SJCRH30 (cell line): ENCODE results near the gene OR5K4. TPM values are rescaled to one million over a fixed set of nuclear protein-coding genes. Genes with fewer than 3 reads are reported as not detected.
A peak's percentile ranks its signal among the peaks of the same experiment; 100 is the strongest.

Experiments
- DNase-seq, 2 experiments: peaks; one replicate each; pipeline ENCODE4 v3.0.0-alpha.2; 2015 to 2020
- H3K27ac ChIP-seq: fragments of 250-450 bp; sonication (Bioruptor Pico); 2 replicates; pipeline ENCODE4 v1.5.1; 2020; ENCODE audit warnings: mild to moderate bottlenecking, moderate library complexity
- H3K27me3 ChIP-seq: fragments of 250-450 bp; sonication (Bioruptor Pico); 2 replicates; pipeline ENCODE4 v1.5.1; 2020; ENCODE audit warnings: mild to moderate bottlenecking, moderate library complexity
- H3K36me3 ChIP-seq: fragments of 250-450 bp; sonication (Bioruptor Pico); 2 replicates; pipeline ENCODE4 v1.5.1; 2020; ENCODE audit warnings: mild to moderate bottlenecking, moderate library complexity
- H3K4me1 ChIP-seq: fragments of 250-450 bp; sonication (Bioruptor Pico); 2 replicates; pipeline ENCODE4 v1.5.1; 2020; ENCODE audit warnings: mild to moderate bottlenecking, moderate library complexity
- H3K4me3 ChIP-seq: fragments of 250-450 bp; sonication (Bioruptor Pico); 2 replicates; pipeline ENCODE4 v1.5.1; 2020; ENCODE audit warnings: mild to moderate bottlenecking, moderate library complexity
- H3K9me3 ChIP-seq: fragments of 250-450 bp; sonication (Bioruptor Pico); replicated peaks from 2 replicates; pipeline ENCODE4 v1.5.1; 2020; ENCODE audit warnings: mild to moderate bottlenecking, moderate library complexity
- total RNA-seq: library from RNA; depleted of rRNA; stranded (reverse); fragments of >200 nt; shearing (Covaris generic); gene quantifications from 2 replicates; pipeline ENCODE4 v1.2.3, GENCODE V29; 2014; rRNA removed

The OR5K4 gene, protein sequence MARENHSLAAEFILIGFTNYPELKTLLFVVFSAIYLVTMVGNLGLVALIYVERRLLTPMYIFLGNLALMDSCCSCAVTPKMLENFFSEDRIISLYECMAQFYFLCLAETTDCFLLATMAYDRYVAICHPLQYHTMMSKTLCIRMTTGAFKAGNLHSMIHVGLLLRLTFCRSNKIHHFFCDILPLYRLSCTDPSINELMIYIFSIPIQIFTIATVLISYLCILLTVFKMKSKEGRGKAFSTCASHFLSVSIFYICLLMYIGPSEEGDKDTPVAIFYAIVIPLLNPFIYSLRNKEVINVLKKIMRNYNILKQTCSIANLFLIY
- total RNA-seq, result not detected in 2 replicates

GRCh38 chr3:98353554-98353953 is at the start of gene OR5K4:
TSS of gene OR5K4 (plus strand) at chr3:98353854. CDS start at chr3:98353854, 0 bp downstream.
- no peaks in the 10 kb centered on the region for H3K4me1 ChIP-seq
- no peaks in the 10 kb centered on the region for H3K9me3 ChIP-seq
- no peak within 1 kb of the TSS for H3K27ac ChIP-seq
- no peaks in the 10 kb centered on the region for H3K36me3 ChIP-seq
- no peak within 1 kb of the TSS for H3K4me3 ChIP-seq
- DNase-seq, result no peak
- no peaks in the 10 kb centered on the region for H3K27me3 ChIP-seq

GRCh38 chr3:98322101-98322500 is 31.6 kb upstream of the OR5K4 start:
- Histone ChIP-seq H3K9me3 (no peaks in the 10 kb centered on the region), H3K4me3 (no peak overlapping the region), H3K27me3 (no peaks in the 10 kb centered on the region), H3K27ac (no peak overlapping the region), H3K36me3 (no peaks in the 10 kb centered on the region), H3K4me1 (no peaks in the 10 kb centered on the region)
- DNase-seq, result no peak

GRCh38 chr3:98322686-98323085 is 31.0 kb upstream of the OR5K4 start:
- no peak for DNase-seq
- Histone ChIP-seq H3K4me1 (no peaks in the 10 kb centered on the region), H3K9me3 (no peaks in the 10 kb centered on the region), H3K4me3 (no peak overlapping the region), H3K27ac (no peak overlapping the region), H3K27me3 (no peaks in the 10 kb centered on the region), H3K36me3 (no peaks in the 10 kb centered on the region)

- Histone ChIP-seq H3K27me3 (no peaks in the 10 kb centered on the region), H3K36me3 (no peaks in the 10 kb centered on the region), H3K4me1 (no peaks in the 10 kb centered on the region), H3K4me3 (no peak overlapping the region), H3K9me3 (no peaks in the 10 kb centered on the region), H3K27ac (no peak overlapping the region)
- DNase-seq, result no peak
Observed at GRCh38 chr3:98323425-98323824, 30.2 kb upstream of the OR5K4 start.

GRCh38 chr3:98325055-98325454 is 28.6 kb upstream of the OR5K4 start:
- Histone ChIP-seq H3K36me3 (no peaks in the 10 kb centered on the region), H3K4me1 (no peaks in the 10 kb centered on the region), H3K4me3 (no peak overlapping the region), H3K27ac (no peak overlapping the region), H3K9me3 (no peaks in the 10 kb centered on the region), H3K27me3 (no peaks in the 10 kb centered on the region)
- DNase-seq, result no peak

DNA sequence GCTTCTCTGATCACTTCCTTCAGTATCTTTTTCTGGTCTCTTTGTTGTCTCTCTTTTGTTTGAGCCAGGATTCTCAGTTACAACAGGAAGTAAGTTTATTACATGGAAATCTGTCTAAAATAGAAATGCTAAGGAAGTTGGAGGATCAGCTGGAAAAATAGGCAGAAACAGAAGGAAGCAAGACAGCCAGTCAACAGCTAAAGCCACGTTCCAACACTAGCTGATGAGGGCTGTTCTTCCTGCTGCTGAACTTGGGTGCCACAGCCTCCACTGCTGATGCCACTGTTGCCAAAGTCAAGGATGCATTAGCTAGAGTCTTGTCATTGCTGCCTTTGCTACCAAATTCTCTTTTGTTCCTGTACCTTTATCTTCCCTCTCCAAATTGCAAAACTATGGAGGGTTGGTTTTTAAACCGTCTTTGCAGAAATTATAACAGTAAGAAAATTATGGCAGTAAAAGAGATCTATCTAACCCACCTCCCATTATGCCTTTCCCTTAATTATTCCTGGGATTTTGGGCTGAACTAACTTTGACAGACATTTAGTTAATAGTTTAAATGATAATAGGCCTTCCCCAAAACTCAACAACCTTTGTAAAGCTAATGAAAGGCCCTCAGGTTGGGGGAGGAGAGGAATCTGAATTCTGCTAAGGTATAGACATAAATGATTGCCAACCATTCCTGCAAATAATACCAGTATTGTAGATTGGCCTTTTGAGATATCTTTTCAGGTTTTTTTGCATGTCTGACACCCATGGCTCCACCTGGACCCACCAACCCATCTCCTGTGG is 27.4 kb upstream of the OR5K4 start:
- no peak overlapping the region for H3K27ac ChIP-seq
- no peak overlapping the region for H3K4me3 ChIP-seq
- no peaks in the 10 kb centered on the region for H3K27me3 ChIP-seq
- H3K4me1 ChIP-seq, result no peaks in the 10 kb centered on the region
- H3K9me3 ChIP-seq, result no peaks in the 10 kb centered on the region
- no peak for DNase-seq
- H3K36me3 ChIP-seq, result no peaks in the 10 kb centered on the region

DNA sequence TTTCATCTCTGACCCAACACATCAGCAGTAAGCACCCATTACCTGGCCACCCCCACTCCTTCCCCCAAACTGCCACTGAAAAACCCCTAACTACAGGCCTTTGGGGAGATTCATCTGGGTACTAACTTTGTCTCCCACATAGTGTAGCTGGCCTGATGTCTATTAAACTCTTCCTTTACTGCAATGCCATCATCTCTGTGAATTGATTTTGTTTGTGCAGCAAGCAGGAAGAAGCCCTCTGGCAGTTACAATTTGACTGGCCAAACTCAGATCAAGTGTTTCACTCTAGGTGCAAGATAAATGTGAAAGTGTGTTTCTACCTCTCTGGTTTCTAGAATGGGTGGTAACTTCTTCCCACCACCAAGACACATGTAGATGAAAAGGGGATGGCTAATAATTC is 26.7 kb upstream of the OR5K4 start:
- Histone ChIP-seq H3K27ac (no peak overlapping the region), H3K9me3 (no peaks in the 10 kb centered on the region), H3K36me3 (no peaks in the 10 kb centered on the region), H3K4me3 (no peak overlapping the region), H3K27me3 (no peaks in the 10 kb centered on the region), H3K4me1 (no peaks in the 10 kb centered on the region)
- no peak for DNase-seq

DNA sequence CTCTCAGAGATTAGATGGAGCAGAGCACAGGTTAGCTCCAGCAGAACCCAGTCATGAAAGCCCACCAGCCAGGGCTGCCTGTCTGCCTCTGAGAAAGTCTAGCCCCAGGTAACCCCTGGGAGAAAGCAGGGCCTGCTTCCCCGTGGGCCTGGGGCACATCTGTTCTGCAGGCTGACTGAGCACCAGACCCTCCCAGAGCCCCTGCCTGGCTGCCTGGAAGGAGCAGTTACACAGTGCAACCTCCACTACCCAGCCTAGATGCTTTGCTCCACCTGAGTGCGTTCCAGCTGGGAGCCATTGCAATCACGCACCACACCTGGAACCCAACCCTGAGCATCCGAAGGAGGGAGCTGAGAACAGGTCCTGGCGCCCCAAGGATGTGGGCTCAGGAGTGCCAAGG is 24.7 kb upstream of the OR5K4 start:
- Histone ChIP-seq H3K4me3 (no peak overlapping the region), H3K4me1 (no peaks in the 10 kb centered on the region), H3K36me3 (no peaks in the 10 kb centered on the region), H3K27me3 (no peaks in the 10 kb centered on the region), H3K27ac (no peak overlapping the region), H3K9me3 (no peaks in the 10 kb centered on the region)
- DNase-seq, result no peak

- Histone ChIP-seq H3K27me3 (no peaks in the 10 kb centered on the region), H3K4me3 (no peak overlapping the region), H3K27ac (no peak overlapping the region), H3K4me1 (no peaks in the 10 kb centered on the region), H3K9me3 (no peaks in the 10 kb centered on the region), H3K36me3 (no peaks in the 10 kb centered on the region)
- peak; percentile 31 to 72 for DNase-seq
Observed at GRCh38 chr3:98329392-98330124, 24.1 kb upstream of the OR5K4 start.

- Histone ChIP-seq H3K27ac (no peak overlapping the region), H3K4me1 (no peaks in the 10 kb centered on the region), H3K4me3 (no peak overlapping the region), H3K36me3 (no peaks in the 10 kb centered on the region), H3K27me3 (no peaks in the 10 kb centered on the region), H3K9me3 (no peaks in the 10 kb centered on the region)
- no peak for DNase-seq
Observed at GRCh38 chr3:98331329-98331728, 22.3 kb upstream of the OR5K4 start.

DNA sequence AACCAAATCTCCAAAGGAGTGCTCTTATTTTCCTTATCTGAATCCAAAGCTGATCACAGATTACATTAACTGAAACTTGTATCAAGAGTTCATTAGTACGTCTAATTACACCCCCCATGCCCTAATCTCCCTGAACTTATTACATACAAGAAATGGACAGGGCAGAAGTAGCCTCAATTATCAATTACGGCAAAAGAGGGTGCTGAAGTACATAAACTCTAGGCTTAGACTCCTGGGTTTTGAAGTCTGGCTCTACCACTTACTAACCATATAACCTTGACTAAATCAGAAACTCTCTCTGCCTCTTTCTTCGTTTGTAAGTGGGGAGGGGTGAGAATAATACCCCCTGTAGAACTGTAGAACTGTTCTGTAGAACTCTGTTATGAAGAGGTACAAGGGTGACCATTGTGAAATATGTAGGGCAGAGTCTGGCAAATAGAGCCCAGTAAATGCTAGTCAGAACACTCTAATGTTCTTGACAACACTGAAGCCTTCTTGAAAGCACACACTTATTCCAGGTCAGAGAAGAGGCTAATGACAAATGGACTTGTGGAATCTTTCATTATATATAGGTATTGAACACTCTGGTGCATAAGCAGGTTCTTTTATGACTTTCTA is 19.6 kb upstream of the OR5K4 start:
- H3K9me3 ChIP-seq, result no peaks in the 10 kb centered on the region
- no peaks in the 10 kb centered on the region for H3K36me3 ChIP-seq
- H3K27me3 ChIP-seq, result peaks cover 3% of the 10 kb centered on the region; the same call in 1 of the 2 replicates
- no peaks in the 10 kb centered on the region for H3K4me1 ChIP-seq
- no peak for DNase-seq
- no peak overlapping the region for H3K27ac ChIP-seq
- no peak overlapping the region for H3K4me3 ChIP-seq

DNA sequence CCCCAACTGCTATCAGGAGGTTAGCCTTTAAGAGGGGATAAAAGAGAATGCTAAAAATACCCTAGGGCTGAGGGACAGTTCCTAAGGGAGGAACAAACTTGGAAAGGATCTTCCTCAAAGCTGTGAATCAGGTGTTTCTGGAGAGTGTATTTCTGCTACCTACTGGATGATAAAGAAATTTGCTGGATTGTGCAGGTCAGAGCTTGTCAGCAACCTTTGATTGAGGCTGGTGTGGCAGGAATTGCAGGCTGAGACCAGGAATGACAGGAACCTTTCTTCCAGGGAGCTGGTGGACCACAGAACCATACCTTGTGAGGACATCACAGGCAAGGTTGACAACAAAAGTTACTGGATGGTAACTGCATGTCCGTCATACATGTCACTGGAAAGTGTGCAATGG is 14.6 kb upstream of the OR5K4 start:
- H3K27ac ChIP-seq, result no peak overlapping the region
- H3K4me1 ChIP-seq, result no peaks in the 10 kb centered on the region
- no peak for DNase-seq
- no peaks in the 10 kb centered on the region for H3K9me3 ChIP-seq
- peaks cover 3% of the 10 kb centered on the region; the same call in 1 of the 2 replicates for H3K27me3 ChIP-seq
- H3K4me3 ChIP-seq, result no peak overlapping the region
- no peaks in the 10 kb centered on the region for H3K36me3 ChIP-seq

- H3K4me3 ChIP-seq, result no peak overlapping the region
- H3K27me3 ChIP-seq, result peaks cover 3% of the 10 kb centered on the region; the same call in 1 of the 2 replicates
- H3K36me3 ChIP-seq, result no peaks in the 10 kb centered on the region
- H3K9me3 ChIP-seq, result no peaks in the 10 kb centered on the region
- no peak for DNase-seq
- H3K27ac ChIP-seq, result no peak overlapping the region
- H3K4me1 ChIP-seq, result no peaks in the 10 kb centered on the region
Observed at GRCh38 chr3:98341758-98342157, 11.9 kb upstream of the OR5K4 start.

GRCh38 chr3:98343647-98344507 is 9.8 kb upstream of the OR5K4 start:
- peak; percentile 60 to 85 for DNase-seq
- no peaks in the 10 kb centered on the region; the same call in 1 of the 2 replicates for H3K27me3 ChIP-seq

More at GRCh38 chr3:98343647-98344507, 9.8 kb upstream of the OR5K4 start:
- Histone ChIP-seq H3K27ac (no peak overlapping the region), H3K9me3 (no peaks in the 10 kb centered on the region), H3K36me3 (no peaks in the 10 kb centered on the region), H3K4me1 (no peaks in the 10 kb centered on the region), H3K4me3 (no peak overlapping the region)
